Measurements from ENCODE around the gene CISD1.

- no peak for TF ChIP-seq CTCF (IDR thresholded peaks at IDR 0.05)
- no peak for TF ChIP-seq ZNF121 (CRISPR knock-in tag; IDR thresholded peaks at IDR 0.05)
- no peak for TF ChIP-seq GTF2I (CRISPR knock-in tag; conservative IDR thresholded peaks at IDR 0.05)
- TF ChIP-seq ATF3 (CRISPR knock-in tag; conservative IDR thresholded peaks at IDR 0.05) = no peak
- no peak for TF ChIP-seq NFYB (CRISPR knock-in tag; conservative IDR thresholded peaks at IDR 0.05; ENCODE audit: low read depth)
- no peak for TF ChIP-seq ATF6 (CRISPR knock-in tag; IDR thresholded peaks at IDR 0.05)
- TF ChIP-seq ESRRA (CRISPR knock-in tag; IDR thresholded peaks at IDR 0.05; ENCODE audit: borderline replicate concordance) = no peak
These were observed 28.4 kb upstream of the CISD1 start for GRCh38 chr10:58240531-58240930.

Data from WTC11 (cell line).